ENCODE measurements around the gene SFXN5.

SFXN5 gene

GRCh38 chr2:72955228-72956049 lies 116.1 kb downstream of the SFXN5 start:
- no peak for DNase-seq (ENCODE audit: low spot score)

GRCh38 chr2:72954376-72955227 lies 116.9 kb downstream of the SFXN5 start:
- no peak for DNase-seq (ENCODE audit: low spot score)

GRCh38 chr2:72953976-72954375 lies 117.5 kb downstream of the SFXN5 start:
- DNase-seq (ENCODE audit: low spot score): no peak

- no peak for DNase-seq (ENCODE audit: low spot score)
Observed at GRCh38 chr2:72953528-72953927, 118.0 kb downstream of the SFXN5 start.

- DNase-seq (ENCODE audit: low spot score): no peak
Observed at GRCh38 chr2:72952961-72953360, 118.6 kb downstream of the SFXN5 start.

- no peak for DNase-seq (ENCODE audit: low spot score)
Observed at GRCh38 chr2:72952110-72952823, 119.2 kb downstream of the SFXN5 start.

GRCh38 chr2:72951303-72952095 lies 120.0 kb downstream of the SFXN5 start:
- DNase-seq (ENCODE audit: low spot score): no peak

GRCh38 chr2:72950558-72951255 lies 120.8 kb downstream of the SFXN5 start:
- no peak for DNase-seq (ENCODE audit: low spot score)

GRCh38 chr2:72949642-72950041 lies 121.9 kb downstream of the SFXN5 start:
- DNase-seq (ENCODE audit: low spot score): no peak

- no peak for DNase-seq (ENCODE audit: low spot score)
Observed at GRCh38 chr2:72949045-72949444, 122.5 kb downstream of the SFXN5 start.

- no peak for DNase-seq (ENCODE audit: low spot score)
Observed at GRCh38 chr2:72947952-72948830, 123.3 kb downstream of the SFXN5 start.

GRCh38 chr2:72946466-72946865 lies 125.0 kb downstream of the SFXN5 start:
- no peak for DNase-seq (ENCODE audit: low spot score)

GRCh38 chr2:72945450-72946019 lies 126.0 kb downstream of the SFXN5 start:
- DNase-seq (ENCODE audit: low spot score): no peak

- DNase-seq (ENCODE audit: low spot score): no peak
Observed at GRCh38 chr2:72944804-72945449, 126.6 kb downstream of the SFXN5 start.

- DNase-seq (ENCODE audit: low spot score): no peak
Observed at GRCh38 chr2:72943540-72944395, 127.7 kb downstream of the SFXN5 start.

- DNase-seq (ENCODE audit: low spot score): no peak
Observed at GRCh38 chr2:72942881-72943418, 128.6 kb downstream of the SFXN5 start.

GRCh38 chr2:72942293-72942692 lies 129.2 kb downstream of the SFXN5 start:
- no peak for DNase-seq (ENCODE audit: low spot score)

GRCh38 chr2:72940786-72941185 lies 130.7 kb downstream of the SFXN5 start:
- DNase-seq (ENCODE audit: low spot score): no peak
